Activated T-cell treated with anti-CD3 and anti-CD28 coated beads for 1 hour (primary cell): ENCODE measurements around the gene CDON.
"Not testable (repeated sequence)": the region's sequence is repeated elsewhere in the genome, so short reads cannot be mapped to it uniquely, and the experiment has no call there.

ENCODE experiments used
- DNase-seq: peaks from one replicate; pipeline ENCODE4 v3.0.0-alpha.2; 2020; ENCODE audit warnings: low read depth

CDON gene

GRCh38 chr11:125995313-125995712, 67.4 kb downstream of the CDON start:
- no peak for DNase-seq

DNA sequence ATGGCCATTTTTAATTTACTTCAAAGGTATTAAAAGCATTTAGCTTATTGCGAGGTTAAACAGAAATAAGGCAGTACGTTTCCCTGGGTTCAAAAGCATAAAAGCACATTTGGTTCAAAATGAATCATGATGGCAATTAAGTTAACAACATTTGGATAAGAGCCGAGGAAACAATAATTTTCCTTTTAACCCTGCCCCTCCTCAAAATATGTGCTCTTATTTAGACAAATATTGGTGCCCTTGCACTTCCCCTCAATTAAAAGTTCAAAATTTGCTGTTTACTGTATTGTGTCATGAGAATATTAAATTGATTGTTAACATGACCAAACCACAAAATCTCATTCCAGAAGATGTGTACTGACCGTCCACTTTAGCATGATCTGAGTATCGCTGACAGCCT, 68.2 kb downstream of the CDON start:
- DNase-seq: no peak

- DNase-seq: no peak
Observed at GRCh38 chr11:125992893-125993292, 69.8 kb downstream of the CDON start.

DNA sequence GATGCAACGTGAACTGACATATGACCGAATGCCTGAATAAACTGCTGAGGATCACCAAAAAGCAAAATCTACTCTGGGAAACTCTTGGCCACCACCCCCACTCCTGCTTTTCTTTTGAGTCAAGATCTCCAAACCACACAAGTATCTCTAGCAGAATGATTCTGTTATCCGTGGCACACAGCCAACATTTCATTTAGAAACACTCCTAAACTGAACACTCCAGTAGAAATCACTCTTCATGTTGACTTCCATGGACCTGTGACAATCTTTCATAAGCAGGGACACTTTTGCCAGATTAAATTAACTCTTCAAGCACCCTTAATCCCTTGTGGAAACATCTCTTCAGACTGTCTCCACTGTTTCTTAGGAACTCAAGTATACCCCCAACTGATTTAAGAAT, 72.4 kb downstream of the CDON start:
- no peak for DNase-seq

- no peak for DNase-seq
Observed at GRCh38 chr11:125987066-125987641, 75.5 kb downstream of the CDON start.

GRCh38 chr11:125985956-125986355, 76.7 kb downstream of the CDON start:
- DNase-seq: not testable (repeated sequence)

DNA sequence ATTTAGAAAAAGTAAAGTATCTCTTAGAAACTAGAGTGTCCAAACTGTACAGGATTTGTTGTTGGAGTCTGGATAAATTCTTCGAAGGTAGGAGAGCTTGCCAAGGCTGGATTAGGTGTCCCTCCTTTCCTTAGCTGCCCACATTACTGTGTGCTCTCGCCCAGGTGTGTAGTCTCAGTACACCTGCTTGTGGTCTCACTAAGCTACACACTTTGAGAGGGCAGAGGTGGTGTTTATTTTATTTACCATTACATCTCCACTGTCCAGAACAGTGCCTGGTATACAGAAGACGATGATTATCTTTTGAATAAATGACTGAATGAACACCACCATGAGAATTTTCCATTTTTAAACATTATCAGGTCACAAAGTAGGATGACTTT, 80.3 kb downstream of the CDON start:
- DNase-seq: no peak

- no peak for DNase-seq
Observed at GRCh38 chr11:125980436-125980835, 82.2 kb downstream of the CDON start.

DNA sequence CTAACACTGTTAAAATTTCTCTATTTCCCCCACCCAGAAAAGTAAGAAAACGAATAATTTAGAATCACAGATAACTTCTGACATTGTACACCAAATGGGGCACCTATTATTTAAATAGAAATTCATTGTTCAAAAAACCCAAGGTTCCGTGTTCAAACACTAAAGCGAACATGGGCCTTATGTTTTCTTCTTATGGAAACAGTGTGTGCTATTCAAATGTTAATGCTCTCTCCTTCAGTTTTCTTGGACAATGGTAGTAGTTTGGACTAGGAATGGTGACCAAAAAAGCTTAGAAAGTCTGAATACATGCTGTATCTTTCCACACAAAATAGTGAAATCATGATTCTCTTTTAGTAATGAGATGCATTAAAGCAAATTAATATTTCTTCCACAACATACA, 83.2 kb downstream of the CDON start:
- DNase-seq: no peak

GRCh38 chr11:125978778-125979407, 83.8 kb downstream of the CDON start:
- no peak for DNase-seq

GRCh38 chr11:125978181-125978716, 84.4 kb downstream of the CDON start:
- DNase-seq: no peak

DNA sequence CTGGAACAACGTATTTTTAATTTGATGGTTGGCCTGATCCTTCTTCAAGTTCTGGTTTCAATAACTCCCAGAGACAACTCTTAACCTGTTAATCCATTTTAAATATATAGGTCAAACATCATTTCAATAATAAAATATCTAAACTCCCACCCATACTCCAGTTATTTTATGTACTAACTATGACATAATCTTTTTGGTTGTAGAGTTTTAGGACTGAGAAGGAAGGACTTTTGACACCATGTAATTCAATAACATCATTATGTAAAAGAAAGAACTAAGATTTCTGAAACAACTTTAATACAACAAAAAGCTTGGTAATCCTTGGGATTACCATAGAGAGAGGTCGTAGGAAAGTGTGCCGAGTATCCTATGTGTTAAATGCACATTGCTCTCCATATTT, 85.3 kb downstream of the CDON start:
- DNase-seq: no peak

- no peak for DNase-seq
Observed at GRCh38 chr11:125976156-125976555, 86.5 kb downstream of the CDON start.

DNA sequence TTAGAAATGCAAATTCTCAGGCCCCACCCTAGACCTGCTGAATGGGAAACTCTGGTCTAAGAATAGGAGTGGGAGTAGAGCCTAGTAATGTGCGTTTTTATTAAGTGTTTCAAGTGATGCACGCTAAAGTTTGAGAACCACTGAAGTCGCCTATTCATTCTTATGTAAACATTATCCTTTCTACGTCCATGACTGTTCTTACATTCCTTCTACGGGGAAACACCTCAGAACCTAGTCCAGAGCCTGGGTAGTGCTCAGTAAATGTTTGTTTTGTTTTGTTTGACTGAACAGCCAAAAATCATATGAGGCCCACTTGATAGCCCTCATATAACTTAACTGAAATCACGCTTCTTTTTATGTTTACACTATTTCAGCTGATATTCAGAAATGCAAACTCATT, 87.0 kb downstream of the CDON start:
- no peak for DNase-seq

- no peak for DNase-seq
Observed at GRCh38 chr11:125974284-125974683, 88.4 kb downstream of the CDON start.

- no peak for DNase-seq
Observed at GRCh38 chr11:125971618-125972017, 91.0 kb downstream of the CDON start.

- DNase-seq: no peak
Observed at GRCh38 chr11:125968354-125968753, 94.3 kb downstream of the CDON start.

DNA sequence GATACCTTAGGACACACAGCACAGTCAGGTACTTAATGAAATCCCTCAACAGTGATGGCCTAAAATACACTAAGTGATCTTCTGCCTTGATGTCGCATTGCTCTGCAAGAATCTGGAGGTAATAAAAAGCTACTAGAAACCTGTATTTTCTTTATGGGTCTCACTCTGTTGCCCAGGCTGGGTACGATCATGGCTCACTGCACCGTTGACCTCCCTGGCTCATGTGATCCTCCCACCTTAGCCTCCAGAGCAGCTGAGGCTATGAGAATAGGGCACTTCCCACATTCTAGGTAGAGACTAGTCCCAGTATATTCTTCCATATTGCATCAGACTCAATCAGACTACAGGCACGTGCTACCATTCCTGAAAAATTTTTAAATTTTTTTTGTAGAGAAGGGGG, 95.2 kb downstream of the CDON start:
- DNase-seq: no peak

DNA sequence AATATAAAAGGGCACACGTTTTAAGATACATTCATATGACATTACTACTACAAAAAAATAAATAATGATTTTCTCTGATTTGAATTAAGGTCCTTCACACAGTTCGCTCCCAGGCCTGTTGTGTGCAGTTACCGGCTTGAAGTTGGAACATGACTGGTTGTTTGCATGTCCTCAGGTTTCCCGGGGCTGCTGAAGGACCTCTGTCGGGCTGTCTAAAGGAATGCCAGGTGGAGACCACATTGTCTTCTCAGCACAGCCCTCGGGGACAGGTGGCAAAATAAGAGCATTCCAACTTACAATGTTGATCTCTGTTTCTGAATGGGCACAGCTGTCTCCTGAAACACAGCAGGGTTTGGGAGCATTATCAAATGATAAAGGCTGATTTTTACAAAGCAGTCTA, 101.9 kb downstream of the CDON start:
- no peak for DNase-seq

DNA sequence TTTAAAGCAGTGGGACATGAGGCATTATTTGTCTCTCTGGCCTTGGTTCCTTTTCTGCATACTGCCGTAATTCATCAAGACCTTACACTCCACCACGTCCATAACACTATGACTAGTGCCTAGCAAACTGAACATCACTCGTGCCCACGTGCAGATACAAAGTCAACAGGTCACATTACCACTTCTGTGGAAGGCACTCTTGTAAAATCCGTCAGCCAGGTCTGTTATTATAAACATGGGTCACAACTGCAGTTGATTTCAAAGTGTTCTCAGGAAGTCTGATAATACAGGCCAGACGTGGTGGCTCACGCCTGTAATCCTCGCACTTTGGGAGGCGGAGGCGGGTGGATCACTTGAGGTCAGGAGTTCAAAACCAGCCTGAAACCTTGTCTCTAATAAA, 102.7 kb downstream of the CDON start:
- DNase-seq: no peak

DNA sequence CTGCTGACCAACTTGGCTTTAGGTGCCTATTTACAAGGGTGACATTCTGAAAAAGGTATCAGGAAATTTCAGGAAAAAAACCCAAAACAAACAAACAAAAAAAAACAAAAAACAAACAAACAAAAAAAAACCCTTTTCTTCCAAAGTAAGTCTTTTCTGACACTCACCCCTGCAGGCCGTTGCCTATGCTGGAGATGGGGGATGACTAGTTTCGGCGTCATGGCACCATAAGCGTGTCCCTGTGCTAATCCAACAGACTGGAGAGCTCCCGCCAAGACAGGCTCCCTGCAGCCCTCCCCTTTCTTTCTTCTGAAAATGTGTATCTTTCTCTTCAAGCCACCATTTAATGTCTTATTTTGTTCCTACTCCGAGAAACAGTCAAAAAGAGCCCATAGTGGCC, 103.2 kb downstream of the CDON start:
- no peak for DNase-seq

GRCh38 chr11:125958872-125959400, 103.7 kb downstream of the CDON start:
- no peak for DNase-seq

DNA sequence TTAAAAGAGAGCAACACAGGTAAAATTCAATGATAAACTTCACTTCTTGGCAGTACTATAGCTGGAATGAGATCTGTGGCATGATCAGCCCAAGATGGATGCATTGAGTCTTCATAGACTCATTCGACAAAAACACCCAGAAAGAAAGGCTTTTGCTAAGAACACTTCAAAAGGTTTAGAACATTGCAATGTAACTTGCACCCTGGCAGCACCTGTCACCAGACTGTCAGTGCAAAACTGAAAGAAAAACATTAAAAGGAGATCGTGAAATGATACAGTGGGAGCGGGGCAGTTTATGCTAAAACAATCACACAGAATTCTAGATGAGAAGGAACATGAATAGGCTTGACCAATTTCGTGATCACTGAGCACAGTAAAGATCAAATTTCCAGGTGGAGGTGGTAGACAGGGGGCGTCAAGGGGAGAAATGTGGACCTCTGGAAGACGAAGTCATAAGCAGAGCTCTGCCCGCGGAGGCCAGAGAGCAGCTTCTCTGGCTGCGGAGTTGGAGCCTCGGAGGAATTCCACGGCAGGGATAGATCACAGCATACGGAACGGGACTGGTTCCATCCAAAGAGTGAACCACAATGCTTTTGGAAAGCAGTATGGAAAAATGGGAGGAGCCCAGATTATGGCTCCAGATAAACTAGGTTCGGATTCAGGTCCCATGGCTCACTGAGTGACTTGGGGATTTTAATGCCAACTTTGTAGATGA, 104.9 kb downstream of the CDON start:
- no peak for DNase-seq
